HG03558 (cell line): ENCODE data around the gene KRTAP9-6.

ENCODE experiments used
- ATAC-seq: cut with Tn5 transposase; IDR thresholded peaks from one replicate; pipeline ENCODE4 v1.9.1; 2021; ENCODE audit warnings: moderate number of reproducible peaks; ENCODE audit not compliant: unreplicated experiment; ENCODE audit errors: extremely low read depth

Gene KRTAP9-6

DNA sequence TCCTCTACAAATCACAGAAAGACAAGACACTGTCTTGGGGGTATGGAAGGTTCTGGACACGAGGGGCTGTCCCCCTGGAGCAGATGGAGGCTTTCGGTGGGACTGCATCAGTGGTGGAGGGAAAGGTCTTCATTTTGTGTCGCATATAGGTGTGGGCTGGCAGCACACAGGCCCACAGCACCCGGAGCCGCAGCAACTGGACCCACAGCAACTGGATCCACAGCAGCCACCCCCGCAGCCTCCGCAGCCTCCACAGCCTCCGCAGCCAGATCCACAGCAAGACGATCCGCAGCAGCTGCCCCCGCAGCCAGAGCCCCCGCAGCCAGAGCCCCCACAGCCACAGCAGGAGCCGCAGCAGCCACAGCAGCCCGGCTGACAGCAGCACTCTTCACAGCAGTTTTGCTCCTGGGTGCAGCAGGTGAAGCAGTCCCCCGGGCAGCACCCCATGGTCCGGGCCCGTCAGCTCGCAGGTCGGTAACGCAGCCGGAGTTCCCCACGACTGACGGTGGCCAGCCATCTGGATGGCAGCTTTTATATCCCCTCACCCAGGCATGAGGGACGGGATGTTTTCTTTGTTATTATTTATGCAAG lies 50.1 kb downstream of the KRTAP9-6 start, which contains the start of gene KRTAP17-1:
TSS of gene KRTAP17-1 (minus strand) at position 507 of the 591 bp plus-strand sequence. CDS start at position 447, 60 bp downstream.
- no peak for ATAC-seq
